H9 (cell line): ENCODE results near the gene TFAP2E. TPM values are rescaled to one million over a fixed set of nuclear protein-coding genes. Genes with fewer than 3 reads are reported as not detected.

Experiments used
- DNase-seq: peaks from one replicate; pipeline ENCODE4 v3.0.0-alpha.2; 2017
- H2AFZ ChIP-seq: one replicate; pipeline ENCODE4 v1.6.1; 2013; ENCODE audit warnings: mild to moderate bottlenecking, low read length, control low read depth, moderate library complexity
- H2AK5ac ChIP-seq: 2 replicates; pipeline ENCODE4 v1.6.1; 2013; ENCODE audit warnings: low read length, control low read depth, mixed read lengths; ENCODE audit not compliant: insufficient read length
- H2BK120ac ChIP-seq: one replicate; pipeline ENCODE4 v1.6.1; 2013; ENCODE audit warnings: low read depth, mild to moderate bottlenecking, low read length, control low read depth, inconsistent platforms; ENCODE audit not compliant: poor library complexity, severe bottlenecking
- H2BK12ac ChIP-seq: 2 replicates; pipeline ENCODE4 v1.6.1; 2013; ENCODE audit warnings: low read length, control low read depth, mixed read lengths, low read depth; ENCODE audit not compliant: insufficient read length
- H2BK15ac ChIP-seq: 2 replicates; pipeline ENCODE4 v1.6.1; 2013; ENCODE audit warnings: low read depth, low read length, control low read depth
- H2BK20ac ChIP-seq: one replicate; pipeline ENCODE4 v1.6.1; 2013; ENCODE audit warnings: low read depth, mild to moderate bottlenecking, low read length, control low read depth, inconsistent platforms; ENCODE audit not compliant: poor library complexity, severe bottlenecking
- H2BK5ac ChIP-seq: 2 replicates; pipeline ENCODE4 v1.6.1; 2013; ENCODE audit warnings: low read length, control low read depth, mixed read lengths; ENCODE audit not compliant: insufficient read length
- H3K14ac ChIP-seq: 2 replicates; pipeline ENCODE4 v1.6.1; 2013; ENCODE audit warnings: low read length, control low read depth; ENCODE audit not compliant: insufficient read depth
- H3K18ac ChIP-seq: 2 replicates; pipeline ENCODE4 v1.6.1; 2013; ENCODE audit warnings: low read depth, mild to moderate bottlenecking, mixed read lengths, low read length, control low read depth; ENCODE audit not compliant: insufficient read length
- H3K23ac ChIP-seq: 2 replicates; pipeline ENCODE4 v1.6.1; 2013; ENCODE audit warnings: low read length, control low read depth, mixed read lengths, low read depth; ENCODE audit not compliant: insufficient read length
- H3K23me2 ChIP-seq: 2 replicates; pipeline ENCODE4 v1.6.1; 2013; ENCODE audit warnings: low read depth, mild to moderate bottlenecking, mixed read lengths, low read length, control low read depth; ENCODE audit not compliant: insufficient read length, poor library complexity, severe bottlenecking
- H3K27ac ChIP-seq: 2 replicates; pipeline ENCODE4 v1.5.1; 2013; ENCODE audit warnings: low read length, control low read depth, mixed read lengths, low read depth; ENCODE audit not compliant: insufficient read length
- H3K27me3 ChIP-seq: 2 replicates; pipeline ENCODE4 v1.6.1; 2013; ENCODE audit warnings: low read length, control low read depth, inconsistent platforms; ENCODE audit not compliant: insufficient read depth
- H3K4ac ChIP-seq: 2 replicates; pipeline ENCODE4 v1.6.1; 2013; ENCODE audit warnings: low read depth, mild to moderate bottlenecking, control low read depth, inconsistent platforms, low read length, moderate library complexity
- H3K4me1 ChIP-seq: 2 replicates; pipeline ENCODE4 v1.6.1; 2013; ENCODE audit warnings: low read length, control low read depth, inconsistent platforms; ENCODE audit not compliant: insufficient read depth
- H3K4me2 ChIP-seq: 2 replicates; pipeline ENCODE4 v1.6.1; 2013; ENCODE audit warnings: low read length, control low read depth, mixed read lengths; ENCODE audit not compliant: insufficient read length, insufficient read depth
- H3K56ac ChIP-seq: 2 replicates; pipeline ENCODE4 v1.6.1; 2013; ENCODE audit warnings: low read depth, mild to moderate bottlenecking, mixed read lengths, low read length, control low read depth; ENCODE audit not compliant: insufficient read length
- H3K79me1 ChIP-seq: 2 replicates; pipeline ENCODE4 v1.6.1; 2013; ENCODE audit warnings: low read depth, mild to moderate bottlenecking, moderate library complexity, low read length, control low read depth, inconsistent platforms; ENCODE audit not compliant: insufficient read depth, poor library complexity, severe bottlenecking
- H3K79me2 ChIP-seq: 2 replicates; pipeline ENCODE4 v1.6.1; 2013; ENCODE audit warnings: low read length, control low read depth, inconsistent platforms; ENCODE audit not compliant: insufficient read depth
- H3K9ac ChIP-seq: 2 replicates; pipeline ENCODE4 v1.6.1; 2013; ENCODE audit warnings: low read length, control low read depth, mixed read lengths; ENCODE audit not compliant: insufficient read length; ENCODE audit errors: extremely low read depth
- H3K9me3 ChIP-seq: one replicate; pipeline ENCODE4 v1.6.1; 2013; ENCODE audit warnings: low read depth, low read length, inconsistent platforms; ENCODE audit not compliant: control insufficient read depth
- H3T11ph ChIP-seq: one replicate; pipeline ENCODE4 v1.6.1; 2013; ENCODE audit warnings: mild to moderate bottlenecking, low read length, control low read depth, inconsistent platforms
- H4K20me1 ChIP-seq: one replicate; pipeline ENCODE4 v1.6.1; 2013; ENCODE audit not compliant: control insufficient read depth, insufficient read length, insufficient read depth
- H4K5ac ChIP-seq: 2 replicates; pipeline ENCODE4 v1.6.1; 2013; ENCODE audit warnings: low read depth, mild to moderate bottlenecking, mixed read lengths, low read length, control low read depth; ENCODE audit not compliant: insufficient read length
- H4K8ac ChIP-seq: replicated peaks from 2 replicates; pipeline ENCODE4 v1.6.1; 2013; ENCODE audit warnings: low read length, control low read depth, mixed read lengths, low read depth; ENCODE audit not compliant: insufficient read length
- H4K91ac ChIP-seq: 2 replicates; pipeline ENCODE4 v1.6.1; 2013; ENCODE audit warnings: low read depth, mild to moderate bottlenecking, moderate library complexity, mixed read lengths, low read length, control low read depth; ENCODE audit not compliant: insufficient read length
- H3K27ac Mint-ChIP-seq, 3 experiments: 2 replicates in 2 of 3; 3 replicates in 1 of 3; pipeline ENCODE4 v1.8.0; 2020 to 2021; ENCODE audit warnings: mixed read lengths in 3 of 3, mild to moderate bottlenecking in 1 of 3, moderate library complexity in 1 of 3
- H3K27me3 Mint-ChIP-seq: 2 replicates; pipeline ENCODE4 v1.8.0; 2021; ENCODE audit warnings: low read depth, mild to moderate bottlenecking, moderate library complexity, mixed read lengths
- H3K36me3 Mint-ChIP-seq, 3 experiments: 2 replicates in 2 of 3; 3 replicates in 1 of 3; pipeline ENCODE4 v1.8.0; 2020 to 2021; ENCODE audit warnings: low read depth in 3 of 3, mixed read lengths in 3 of 3; ENCODE audit not compliant: insufficient read depth in 1 of 3
- H3K4me1 Mint-ChIP-seq, 2 experiments: 2 replicates each; pipeline ENCODE4 v1.8.0; 2020; ENCODE audit warnings: mixed read lengths in 2 of 2
- H3K4me3 Mint-ChIP-seq, 2 experiments: 2 replicates in 1 of 2; 3 replicates in 1 of 2; pipeline ENCODE4 v1.8.0; 2020 to 2021; ENCODE audit warnings: mild to moderate bottlenecking in 2 of 2, mixed read lengths in 2 of 2, moderate library complexity in 1 of 2
- H3K9me3 Mint-ChIP-seq, 2 experiments: 2 replicates in 1 of 2; 3 replicates in 1 of 2; pipeline ENCODE4 v1.8.0; 2020; ENCODE audit warnings: mild to moderate bottlenecking in 2 of 2, mixed read lengths in 2 of 2, moderate library complexity in 1 of 2
- CTCF ChIP-seq: fragments of 200-600 bp; sonication (generic); conservative IDR thresholded peaks from 3 replicates; pipeline ENCODE4 v1.8.0; 2021; ENCODE audit warnings: antibody characterized with exemption, mild to moderate bottlenecking
- WGBS: extraction: QIAGEN DNeasy Blood & Tissue Kit; methylation state at CpG from one replicate; pipeline ENCODE4 v1.1.7; 2013; ENCODE audit warnings: missing lambda C conversion rate, low lambda C conversion rate, mixed read lengths; ENCODE audit not compliant: insufficient read length; ENCODE audit errors: extremely low coverage; 5-methylcytosine and 5-hydroxymethylcytosine counted together
- total RNA-seq: library from RNA; stranded (reverse); gene quantifications from 2 replicates; pipeline ENCODE4 v1.2.1, GENCODE V29; 2021

TFAP2E gene
- total RNA-seq, 1 experiment from 2014 or later: 0.70 TPM

- Histone ChIP-seq H4K5ac (no peak overlapping the region), H4K20me1 (no peaks in the 10 kb centered on the region), H2BK15ac (no peak overlapping the region), H2BK120ac (no peak overlapping the region), H3K4me1 (peaks cover 5% of the 10 kb centered on the region), H2AFZ (no peak overlapping the region), H3K79me2 (peaks cover 2% of the 10 kb centered on the region; the same call in 1 of the 2 replicates), H2AK5ac (no peak overlapping the region), H2BK20ac (no peak overlapping the region), H2BK5ac (no peak overlapping the region), H3K23me2 (no peaks in the 10 kb centered on the region), H3K27me3 (no peaks in the 10 kb centered on the region), H3K23ac (no peak overlapping the region), H4K8ac (no peak overlapping the region), H3K9me3 (no peaks in the 10 kb centered on the region), H3K27ac (no peak overlapping the region), H3K14ac (no peak overlapping the region), H3K79me1 (peaks cover 6% of the 10 kb centered on the region), H4K91ac (no peak overlapping the region), H3K4me2 (no peak overlapping the region), H3K9ac (no peak overlapping the region), H3K4ac (no peak overlapping the region), H2BK12ac (no peak overlapping the region), H3K56ac (no peak overlapping the region), H3K18ac (no peak overlapping the region), H3T11ph (no peak overlapping the region)
- H3K9me3 Mint-ChIP-seq: peaks cover 18 to 22% of the 10 kb centered on the region in 2 experiments; a peak in 4 of 5 replicates
- peaks cover 8 to 13% of the 10 kb centered on the region in 2 experiments for H3K4me1 Mint-ChIP-seq
- no peak for TF ChIP-seq CTCF
- no peak for DNase-seq
- H3K36me3 Mint-ChIP-seq: peaks cover 33 to 38% (median 34%) of the 10 kb centered on the region in 3 experiments
- H3K27ac Mint-ChIP-seq: no peak overlapping the region
- WGBS: no CpG with 5 or more reads among the region's 5 CpGs
- no peaks in the 10 kb centered on the region for H3K27me3 Mint-ChIP-seq
- no peak overlapping the region for H3K4me3 Mint-ChIP-seq
Measured at GRCh38 chr1:35530168-35530567, 42.9 kb upstream of the TFAP2E start.
